IMR-90 (cell line): ENCODE results near the gene RIMBP2. TPM values are rescaled to one million over a fixed set of nuclear protein-coding genes. Genes with fewer than 3 reads are reported as not detected.

Source experiments
- ATAC-seq: fragments of 200-7000 bp; cut with Tn5 transposase; 2 replicates; pipeline ENCODE4 v1.9.1; 2020; ENCODE audit warnings: low read depth, mild to moderate bottlenecking, moderate library complexity
- BruUV-seq: library from RNA; stranded (reverse); fragments of 400-500 nt; replicated peaks from 2 replicates; lab custom pipeline; 2021; lab: Mats Ljungman, UMichigan
- CTCF ChIA-PET: fragments of 300-600 bp; formaldehyde crosslinking; extraction: SDS; loops from one replicate; lab custom pipeline; 2021; ENCODE audit warnings: antibody characterized with exemption; lab: Yijun Ruan, JAX
- POLR2A ChIA-PET: fragments of 300-600 bp; sonication (Branson Sonifier 250); formaldehyde crosslinking; loops from one replicate; lab custom pipeline; 2022; ENCODE audit warnings: antibody characterized with exemption; ENCODE audit not compliant: unreplicated experiment; lab: Charles Lee
- DNase-seq: peaks from one replicate; pipeline ENCODE4 v3.0.0; 2013
- H2AFZ ChIP-seq: replicated peaks from 2 replicates; pipeline ENCODE3; 2013; ENCODE audit warnings: low read length, mild to moderate bottlenecking; ENCODE audit not compliant: poor library complexity
- H2AK5ac ChIP-seq: 2 replicates; pipeline ENCODE4 v1.6.1; 2013; ENCODE audit warnings: low read depth, low read length, inconsistent platforms
- H2AK9ac ChIP-seq: replicated peaks from 2 replicates; pipeline ENCODE3; 2013; ENCODE audit warnings: mild to moderate bottlenecking, low read depth, low read length, moderate library complexity; ENCODE audit not compliant: poor library complexity
- H2BK120ac ChIP-seq: 2 replicates; pipeline ENCODE4 v1.6.1; 2013; ENCODE audit warnings: low read depth, low read length, inconsistent platforms
- H2BK15ac ChIP-seq: 3 replicates; pipeline ENCODE4 v1.6.1; 2013; ENCODE audit warnings: low read depth, low read length, inconsistent platforms
- H2BK20ac ChIP-seq: 2 replicates; pipeline ENCODE4 v1.6.1; 2013; ENCODE audit warnings: low read depth, mild to moderate bottlenecking, inconsistent platforms, low read length, moderate library complexity
- H2BK5ac ChIP-seq: 2 replicates; pipeline ENCODE4 v1.6.1; 2013; ENCODE audit warnings: mild to moderate bottlenecking, low read depth, low read length, inconsistent platforms; ENCODE audit not compliant: poor library complexity, severe bottlenecking
- H3K14ac ChIP-seq: replicated peaks from 2 replicates; pipeline ENCODE4 v1.6.1; 2013; ENCODE audit warnings: low read depth, low read length, inconsistent platforms
- H3K18ac ChIP-seq: 2 replicates; pipeline ENCODE4 v1.6.1; 2013; ENCODE audit warnings: low read depth, low read length, control low read depth
- H3K23ac ChIP-seq: 2 replicates; pipeline ENCODE4 v1.6.1; 2013; ENCODE audit warnings: low read depth, low read length, inconsistent platforms
- H3K27ac ChIP-seq: 2 replicates; pipeline ENCODE4 v1.5.1; 2013; ENCODE audit warnings: mild to moderate bottlenecking, control low read depth, low read length; ENCODE audit not compliant: insufficient read depth
- H3K27me3 ChIP-seq: 2 replicates; pipeline ENCODE4 v1.6.1; 2013; ENCODE audit warnings: low read length; ENCODE audit not compliant: control insufficient read depth, insufficient read depth
- H3K36me3 ChIP-seq: 2 replicates; pipeline ENCODE4 v1.6.1; 2013; ENCODE audit warnings: low read length, mixed read lengths; ENCODE audit not compliant: control insufficient read depth, insufficient read depth
- H3K4ac ChIP-seq: 2 replicates; pipeline ENCODE4 v1.6.1; 2013; ENCODE audit warnings: low read depth, low read length, inconsistent platforms
- H3K4me1 ChIP-seq: 2 replicates; pipeline ENCODE4 v1.6.1; 2013; ENCODE audit warnings: low read length, mixed read lengths; ENCODE audit not compliant: control insufficient read depth, insufficient read depth
- H3K4me2 ChIP-seq: 2 replicates; pipeline ENCODE4 v1.6.1; 2013; ENCODE audit warnings: low read depth, mild to moderate bottlenecking, control low read depth, low read length, moderate library complexity
- H3K4me3 ChIP-seq: 2 replicates; pipeline ENCODE4 v1.5.1; 2013; ENCODE audit warnings: low read depth, mild to moderate bottlenecking, control low read depth, low read length, moderate library complexity; ENCODE audit not compliant: insufficient read depth
- H3K56ac ChIP-seq: 2 replicates; pipeline ENCODE4 v1.6.1; 2013; ENCODE audit warnings: low read length, inconsistent platforms; ENCODE audit not compliant: insufficient read depth; ENCODE audit errors: extremely low read depth
- H3K79me1 ChIP-seq, 2 experiments: 2 replicates each; pipeline ENCODE4 v1.6.1; 2013; ENCODE audit warnings: low read length in 2 of 2, inconsistent platforms in 1 of 2, low read depth in 1 of 2
- H3K9ac ChIP-seq: 2 replicates; pipeline ENCODE4 v1.6.1; 2013; ENCODE audit warnings: low read depth, low read length, control low read depth
- H3K9me1 ChIP-seq: 2 replicates; pipeline ENCODE4 v1.6.1; 2013; ENCODE audit warnings: low read length, inconsistent platforms; ENCODE audit not compliant: insufficient read depth
- H3K9me3 ChIP-seq: 2 replicates; pipeline ENCODE4 v1.6.1; 2013; ENCODE audit warnings: low read length; ENCODE audit not compliant: control insufficient read depth, insufficient read depth
- H4K20me1 ChIP-seq: 2 replicates; pipeline ENCODE4 v1.6.1; 2013; ENCODE audit warnings: low read length, inconsistent platforms; ENCODE audit not compliant: insufficient read depth
- H4K5ac ChIP-seq: 2 replicates; pipeline ENCODE4 v1.6.1; 2013; ENCODE audit warnings: mild to moderate bottlenecking, low read depth, low read length, control low read depth
- H4K8ac ChIP-seq, 2 experiments: 2 replicates each; pipeline ENCODE4 v1.6.1; 2013; ENCODE audit warnings: low read depth in 2 of 2, low read length in 2 of 2, control low read depth in 1 of 2, inconsistent platforms in 1 of 2
- H4K91ac ChIP-seq: 2 replicates; pipeline ENCODE4 v1.6.1; 2013; ENCODE audit warnings: low read depth, low read length, inconsistent platforms; ENCODE audit not compliant: insufficient read depth
- RFX5 ChIP-seq: IDR thresholded peaks from 2 replicates; pipeline ENCODE4 v1.8.0; 2012; ENCODE audit warnings: low read depth, mild to moderate bottlenecking, low read length, moderate library complexity
- WGBS, 2 experiments: methylation state at CpG; one replicate each; pipeline versions ENCODE4 v1.1.5 to v1.1.7; 2013; ENCODE audit warnings: missing lambda C conversion rate in 2 of 2; ENCODE audit not compliant: insufficient read length in 1 of 2; ENCODE audit errors: extremely low coverage in 2 of 2; 5-methylcytosine and 5-hydroxymethylcytosine counted together
- dilution Hi-C: fragments of 300-500 bp; cut with HindIII; formaldehyde crosslinking; loops from one replicate; pipeline ENCODE4 v1.14.3; 2018; ENCODE audit warnings: low sequenced_read_pairs; ENCODE audit not compliant: unreplicated experiment
- in situ Hi-C: fragments of 300-500 bp; cut with MboI; formaldehyde crosslinking; loops from 3 replicates; pipeline ENCODE4 v1.14.3; 2019; ENCODE audit warnings: low sequenced_read_pairs, inconsistent platforms, mixed read lengths
- intact Hi-C: fragments of 100-400 bp; cut with micrococcal nuclease; formaldehyde crosslinking; loops from 2 replicates; pipeline ENCODE4 v1.10.0; 2022
- polyA plus RNA-seq, 3 experiments: library from polyadenylated mRNA; depleted of rRNA; stranded (reverse); fragments of >200 nt; gene quantifications; 2 replicates each; pipeline ENCODE4 v1.2.3, GENCODE V29; 2012; ENCODE audit warnings: low replicate concordance in 1 of 3
- total RNA-seq: library from RNA; depleted of rRNA; stranded (reverse); fragments of >200 nt; gene quantifications from 2 replicates; pipeline ENCODE4 v1.2.3, GENCODE V29; 2012
- TF ChIP-seq, protein P1 (sequence below): fragments of 150-350 bp; IDR thresholded peaks from 2 replicates; pipeline ENCODE4 v1.6.1; 2017; ENCODE audit warnings: mild to moderate bottlenecking, antibody characterized with exemption, low read length, low read depth

Gene RIMBP2
- total and polyA plus RNA-seq, 2 of the 4 experiments (the other 2 are of a cell fraction): not detected

DNA sequence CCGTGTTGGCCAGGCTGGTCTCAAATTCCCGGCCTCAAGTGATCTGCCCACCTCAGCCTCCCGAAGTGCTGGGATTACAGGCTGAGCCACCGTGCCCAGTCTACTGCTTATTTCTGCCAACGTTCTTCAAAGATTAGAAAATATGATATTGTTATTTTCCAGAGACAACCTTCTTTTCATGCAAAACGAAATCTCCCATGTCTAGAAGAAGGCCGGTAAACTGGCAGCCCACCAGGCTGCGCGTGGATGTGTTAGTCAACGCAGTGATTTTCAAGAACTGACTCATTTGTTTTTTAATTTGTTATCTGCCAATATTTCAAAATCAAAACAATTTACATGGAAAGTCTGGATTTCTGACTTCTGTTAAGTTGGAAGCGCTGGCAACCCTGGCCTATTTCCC, 169.6 kb downstream of the RIMBP2 start:
- no peak overlapping the region for H3K27ac ChIP-seq

More for the DNA sequence above, 169.6 kb downstream of the RIMBP2 start:
- Histone ChIP-seq H3K18ac (no peak overlapping the region), H3K9me3 (peaks cover 20% of the 10 kb centered on the region), H3K56ac (no peak overlapping the region), H3K4me1 (no peaks in the 10 kb centered on the region), H4K20me1 (no peaks in the 10 kb centered on the region), H3K9ac (no peak overlapping the region), H4K8ac (no peak overlapping the region), H4K5ac (no peak overlapping the region), H3K23ac (no peak overlapping the region), H3K79me1 (no peaks in the 10 kb centered on the region), H2AK5ac (no peak overlapping the region), H3K4me2 (no peak overlapping the region), H3K14ac (no peak overlapping the region), H2AFZ (no peak overlapping the region), H2BK120ac (no peak overlapping the region), H3K36me3 (no peaks in the 10 kb centered on the region), H4K91ac (no peak overlapping the region), H3K9me1 (no peaks in the 10 kb centered on the region), H2BK20ac (no peak overlapping the region), H3K4me3 (no peak overlapping the region), H2AK9ac (no peak overlapping the region), H3K4ac (no peak overlapping the region), H2BK15ac (no peak overlapping the region), H3K27me3 (no peaks in the 10 kb centered on the region), H2BK5ac (no peak overlapping the region)
- ChIA-PET POLR2A (no interaction called here), CTCF (no interaction called here)
- in situ Hi-C loops (no loop called here), intact Hi-C loops (no loop called here), dilution Hi-C loops (no loop called here)
- no peak for ATAC-seq
- no peak for DNase-seq
- no TSS peak for BruUV-seq
- WGBS, 2 experiments: 80% methylated on average over 1 of the region's 11 CpGs; no CpG with 5 or more reads in 1 of the 2 experiments
- TF ChIP-seq RFX5: no peak
- TF ChIP-seq, protein P1, sequence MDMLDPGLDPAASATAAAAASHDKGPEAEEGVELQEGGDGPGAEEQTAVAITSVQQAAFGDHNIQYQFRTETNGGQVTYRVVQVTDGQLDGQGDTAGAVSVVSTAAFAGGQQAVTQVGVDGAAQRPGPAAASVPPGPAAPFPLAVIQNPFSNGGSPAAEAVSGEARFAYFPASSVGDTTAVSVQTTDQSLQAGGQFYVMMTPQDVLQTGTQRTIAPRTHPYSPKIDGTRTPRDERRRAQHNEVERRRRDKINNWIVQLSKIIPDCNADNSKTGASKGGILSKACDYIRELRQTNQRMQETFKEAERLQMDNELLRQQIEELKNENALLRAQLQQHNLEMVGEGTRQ: no peak
